Fibroblast of skin of back (primary cell): ENCODE measurements around the gene SLAMF9.

Experiments
- DNase-seq: peaks from one replicate; pipeline ENCODE4 v3.0.0-alpha.2; 2013

Gene SLAMF9

GRCh38 chr1:159974350-159974965 is 20.4 kb upstream of the SLAMF9 start:
- no peak for DNase-seq

GRCh38 chr1:159973350-159973940 is 19.4 kb upstream of the SLAMF9 start:
- DNase-seq, result no peak

- DNase-seq, result no peak
Measured at GRCh38 chr1:159972443-159973205, 18.6 kb upstream of the SLAMF9 start.

- DNase-seq, result no peak
Measured at GRCh38 chr1:159970932-159971342, 16.9 kb upstream of the SLAMF9 start.

- no peak for DNase-seq
Measured at GRCh38 chr1:159968901-159969300, 14.9 kb upstream of the SLAMF9 start.

GRCh38 chr1:159965263-159965662 is 11.2 kb upstream of the SLAMF9 start:
- DNase-seq, result no peak

GRCh38 chr1:159964144-159964543 is 10.1 kb upstream of the SLAMF9 start:
- no peak for DNase-seq

- DNase-seq, result no peak
Measured at GRCh38 chr1:159962176-159962575, 8.1 kb upstream of the SLAMF9 start.

GRCh38 chr1:159961636-159962035 is 7.6 kb upstream of the SLAMF9 start:
- DNase-seq, result no peak

GRCh38 chr1:159960721-159961381 is 6.8 kb upstream of the SLAMF9 start:
- DNase-seq, result peak; percentile 94

GRCh38 chr1:159959451-159959850 is 5.4 kb upstream of the SLAMF9 start:
- peak; percentile 68 for DNase-seq

GRCh38 chr1:159958719-159959380 is 4.8 kb upstream of the SLAMF9 start:
- no peak for DNase-seq

- no peak for DNase-seq
Measured at GRCh38 chr1:159957824-159958268, 3.8 kb upstream of the SLAMF9 start.

GRCh38 chr1:159955456-159955855 is 1.4 kb upstream of the SLAMF9 start:
- no peak for DNase-seq

- no peak for DNase-seq
Measured at GRCh38 chr1:159952932-159953331, 1.1 kb downstream of the SLAMF9 start.

- DNase-seq, result no peak
Measured at GRCh38 chr1:159951551-159951950, 2.5 kb downstream of the SLAMF9 start.

GRCh38 chr1:159951016-159951415 is 3.0 kb downstream of the SLAMF9 start:
- no peak for DNase-seq

GRCh38 chr1:159949981-159950381 is 4.1 kb downstream of the SLAMF9 start:
- no peak for DNase-seq

- no peak for DNase-seq
Measured at GRCh38 chr1:159949123-159949522, 4.9 kb downstream of the SLAMF9 start.

- DNase-seq, result no peak
Measured at GRCh38 chr1:159947942-159948341, 6.1 kb downstream of the SLAMF9 start.

GRCh38 chr1:159946242-159947187 is 7.5 kb downstream of the SLAMF9 start:
- no peak for DNase-seq
